Kidney epithelial cell (primary cell): ENCODE measurements around the gene RNF166. TPM values are rescaled to one million over a fixed set of nuclear protein-coding genes. Genes with fewer than 3 reads are reported as not detected.

Source experiments
- DNase-seq: peaks from one replicate; pipeline ENCODE4 v3.0.0-alpha.2; 2010; ENCODE audit warnings: low read depth
- H3K27me3 ChIP-seq: 2 replicates; pipeline ENCODE4 v1.6.0; 2011; ENCODE audit warnings: low read length; ENCODE audit not compliant: control insufficient read depth, insufficient read depth
- H3K36me3 ChIP-seq: 2 replicates; pipeline ENCODE4 v1.5.1; 2011; ENCODE audit warnings: low read length; ENCODE audit not compliant: control insufficient read depth, insufficient read depth
- H3K4me3 ChIP-seq: 2 replicates; pipeline ENCODE4 v1.5.1; 2011; ENCODE audit warnings: low read depth, mild to moderate bottlenecking, control low read depth, low read length
- CTCF ChIP-seq: IDR thresholded peaks from 2 replicates; pipeline ENCODE4 v1.5.1; 2011; ENCODE audit warnings: mild to moderate bottlenecking, moderate library complexity, low read length, control low read depth, inconsistent platforms; ENCODE audit not compliant: insufficient read depth, poor library complexity, severe bottlenecking
- total RNA-seq: library from RNA; depleted of rRNA; stranded (reverse); fragments of >200 nt; gene quantifications from 2 replicates; pipeline ENCODE4 v1.2.3, GENCODE V29; 2015

The RNF166 gene
- total RNA-seq, 1 donor from 2014 or later = 33.0 TPM

GRCh38 chr16:88736496-88736895 is 30.3 kb upstream of the RNF166 start:
- no peak for TF ChIP-seq CTCF
- no peak for DNase-seq
- H3K4me3 ChIP-seq = no peak overlapping the region
- H3K36me3 ChIP-seq = peaks cover 2% of the 10 kb centered on the region
- H3K27me3 ChIP-seq = no peaks in the 10 kb centered on the region

GRCh38 chr16:88736088-88736487 is 29.9 kb upstream of the RNF166 start:
- no peak for DNase-seq
- Histone ChIP-seq H3K36me3 (peaks cover 2% of the 10 kb centered on the region), H3K27me3 (no peaks in the 10 kb centered on the region), H3K4me3 (no peak overlapping the region)
- TF ChIP-seq CTCF = no peak

GRCh38 chr16:88735616-88736015 is 29.4 kb upstream of the RNF166 start:
- no peak for TF ChIP-seq CTCF
- peaks cover 2% of the 10 kb centered on the region for H3K36me3 ChIP-seq

GRCh38 chr16:88735121-88735520 is 28.9 kb upstream of the RNF166 start:
- H3K27me3 ChIP-seq = no peaks in the 10 kb centered on the region
- no peak for DNase-seq
- no peak overlapping the region for H3K4me3 ChIP-seq
- H3K36me3 ChIP-seq = peaks cover 2% of the 10 kb centered on the region
- no peak for TF ChIP-seq CTCF

More at GRCh38 chr16:88735616-88736015, 29.4 kb upstream of the RNF166 start:
- DNase-seq = no peak
- no peaks in the 10 kb centered on the region for H3K27me3 ChIP-seq
- no peak overlapping the region for H3K4me3 ChIP-seq

- peaks cover 2% of the 10 kb centered on the region for H3K36me3 ChIP-seq
- no peak for TF ChIP-seq CTCF
- no peak overlapping the region for H3K4me3 ChIP-seq
- H3K27me3 ChIP-seq = no peaks in the 10 kb centered on the region
- no peak for DNase-seq
Measured at GRCh38 chr16:88734361-88734728, 28.1 kb upstream of the RNF166 start.

- peaks cover 2% of the 10 kb centered on the region for H3K36me3 ChIP-seq
- no peak for DNase-seq
- TF ChIP-seq CTCF = no peak
- H3K4me3 ChIP-seq = no peak overlapping the region
- no peaks in the 10 kb centered on the region for H3K27me3 ChIP-seq
Measured at GRCh38 chr16:88733630-88734360, 27.6 kb upstream of the RNF166 start.
